Cardiac muscle cell (in vitro differentiated cells and primary cell): ENCODE results near the gene POLR2J3. TPM values are rescaled to one million over a fixed set of nuclear protein-coding genes. Genes with fewer than 3 reads are reported as not detected.
A peak's percentile ranks its signal among the peaks of the same experiment; 100 is the strongest.
"Not testable (repeated sequence)": the region's sequence is repeated elsewhere in the genome, so short reads cannot be mapped to it uniquely, and the experiment has no call there.

Source experiments
- DNase-seq, 2 donors: peaks; one replicate each; pipeline versions ENCODE4 v3.0.0 to v3.0.0-alpha.2; 2010 to 2017; ENCODE audit warnings: low read depth in 1 of 2, low spot score in 1 of 2
- H3K27ac ChIP-seq: fragments of 200-600 bp; sonication (generic); 2 replicates; pipeline ENCODE4 v1.5.1; 2016
- H3K27me3 ChIP-seq: fragments of 200-600 bp; sonication (generic); 2 replicates; pipeline ENCODE4 v1.6.0; 2016; ENCODE audit warnings: control low read depth
- H3K36me3 ChIP-seq: fragments of 200-600 bp; sonication (generic); 2 replicates; pipeline ENCODE4 v1.5.1; 2016; ENCODE audit warnings: control low read depth
- H3K4me1 ChIP-seq: fragments of 200-600 bp; sonication (generic); 2 replicates; pipeline ENCODE4 v1.8.1; 2017; ENCODE audit warnings: low read depth, mild to moderate bottlenecking, mixed run types
- H3K4me3 ChIP-seq: fragments of 200-600 bp; sonication (generic); 2 replicates; pipeline ENCODE4 v1.5.1; 2016; ENCODE audit warnings: mild to moderate bottlenecking
- H3K9me3 ChIP-seq: fragments of 200-600 bp; sonication (generic); 2 replicates; pipeline ENCODE4 v1.5.1; 2017; ENCODE audit warnings: low read depth, mild to moderate bottlenecking, control low read depth
- polyA plus RNA-seq: library from polyadenylated mRNA; unstranded; fragments of >200 nt; fragmentation: Nextera tagmentation; extraction: Ambion mirVana; gene quantifications from 2 replicates; pipeline ENCODE4 v1.2.1, GENCODE V29; 2016
- total RNA-seq: library from RNA; depleted of rRNA; stranded (reverse); fragments of >200 nt; gene quantifications from 2 replicates; pipeline ENCODE4 v1.2.3, GENCODE V29; 2016

The POLR2J3 gene
- total and polyA plus RNA-seq, 2 experiments from 2014 or later, result 50.3 to 152 TPM

- H3K27ac ChIP-seq, H3K27me3 ChIP-seq, H3K4me3 ChIP-seq, H3K4me1 ChIP-seq, H3K9me3 ChIP-seq, DNase-seq, H3K36me3 ChIP-seq: not testable (repeated sequence)
Measured at GRCh38 chr7:102520797-102521196, 51.6 kb downstream of the POLR2J3 start.

GRCh38 chr7:102517550-102518147 is 54.7 kb downstream of the POLR2J3 start, which contains the start of gene RASA4B:
Gene RASA4B, minus strand, starts transcription at chr7:102517777. Its CDS starts 67 bp downstream, at chr7:102517710.
- peak in 1 of 2 donors; percentile 33 for DNase-seq

More at GRCh38 chr7:102517550-102518147, 54.7 kb downstream of the POLR2J3 start, which contains the start of gene RASA4B:
- not testable (repeated sequence) for H3K36me3 ChIP-seq, H3K27ac ChIP-seq, H3K4me1 ChIP-seq, H3K27me3 ChIP-seq, H3K9me3 ChIP-seq
- H3K4me3 ChIP-seq, result peak within 1 kb of the TSS; percentile 16

Other genes starting within 250 kb of the POLR2J3 start
- gene SPDYE6, start 216.1 kb downstream of the POLR2J3 start, total RNA-seq, result 0.18 TPM in 1 of 2 replicates, not detected in the other
- 2.2 and 2.4 TPM in 2 replicates for gene SPDYE6, start 216.1 kb downstream of the POLR2J3 start, polyA plus RNA-seq
- gene PRKRIP1, start 176.2 kb downstream of the POLR2J3 start, total RNA-seq, result 46.9 and 60.1 TPM in 2 replicates
- gene PRKRIP1, start 176.2 kb downstream of the POLR2J3 start, polyA plus RNA-seq, result 60.0 and 76.3 TPM in 2 replicates
- gene ORAI2, start 139.0 kb downstream of the POLR2J3 start, total RNA-seq, result 20.4 and 31.0 TPM in 2 replicates
- 23.0 and 25.5 TPM in 2 replicates for gene ORAI2, start 139.0 kb downstream of the POLR2J3 start, polyA plus RNA-seq
- gene ALKBH4, start 107.7 kb downstream of the POLR2J3 start, total RNA-seq, result 31.8 and 82.4 TPM in 2 replicates
- gene ALKBH4, start 107.7 kb downstream of the POLR2J3 start, polyA plus RNA-seq, result 26.7 and 31.7 TPM in 2 replicates
- 34.9 and 46.0 TPM in 2 replicates for gene LRWD1, start 107.6 kb downstream of the POLR2J3 start, total RNA-seq
- gene LRWD1, start 107.6 kb downstream of the POLR2J3 start, polyA plus RNA-seq, result 26.8 and 27.6 TPM in 2 replicates
- gene POLR2J, start 93.7 kb downstream of the POLR2J3 start, total RNA-seq, result 31.8 and 65.3 TPM in 2 replicates
- gene POLR2J, start 93.7 kb downstream of the POLR2J3 start, polyA plus RNA-seq, result 92.3 and 121 TPM in 2 replicates
- gene RASA4B, start 54.8 kb downstream of the POLR2J3 start, total RNA-seq, result 4.7 and 15.1 TPM in 2 replicates
- 8.5 and 15.1 TPM in 2 replicates for gene RASA4B, start 54.8 kb downstream of the POLR2J3 start, polyA plus RNA-seq
- 10.0 and 23.9 TPM in 2 replicates for gene UPK3BL2, start 28.9 kb downstream of the POLR2J3 start, total RNA-seq
- gene UPK3BL2, start 28.9 kb downstream of the POLR2J3 start, polyA plus RNA-seq, result 29.7 and 31.2 TPM in 2 replicates
- gene SPDYE2, start 21.4 kb downstream of the POLR2J3 start, total RNA-seq, result not detected in 2 replicates
- 8.5 and 12.5 TPM in 2 replicates for gene SPDYE2, start 21.4 kb downstream of the POLR2J3 start, polyA plus RNA-seq
- gene RASA4, start 44.2 kb upstream of the POLR2J3 start, total RNA-seq, result 11.7 and 37.1 TPM in 2 replicates
- 15.1 and 53.1 TPM in 2 replicates for gene RASA4, start 44.2 kb upstream of the POLR2J3 start, polyA plus RNA-seq
- 59.0 and 72.5 TPM in 2 replicates for gene UPK3BL1, start 70.2 kb upstream of the POLR2J3 start, total RNA-seq
- 59.4 and 60.5 TPM in 2 replicates for gene UPK3BL1, start 70.2 kb upstream of the POLR2J3 start, polyA plus RNA-seq
- not detected in 2 replicates for gene SPDYE2B, start 77.7 kb upstream of the POLR2J3 start, total RNA-seq
- gene SPDYE2B, start 77.7 kb upstream of the POLR2J3 start, polyA plus RNA-seq, result 0.43 and 0.72 TPM in 2 replicates
- 2.4 and 5.0 TPM in 2 replicates for gene POLR2J2, start 99.1 kb upstream of the POLR2J3 start, total RNA-seq
- 27.7 and 32.6 TPM in 2 replicates for gene POLR2J2, start 99.1 kb upstream of the POLR2J3 start, polyA plus RNA-seq
- 14.9 and 32.4 TPM in 2 replicates for gene FAM185A, start 176.4 kb upstream of the POLR2J3 start, total RNA-seq
- gene FAM185A, start 176.4 kb upstream of the POLR2J3 start, polyA plus RNA-seq, result 10.5 and 12.1 TPM in 2 replicates